GM23338 (cell line): ENCODE data around the gene LONRF2. TPM values are rescaled to one million over a fixed set of nuclear protein-coding genes. Genes with fewer than 3 reads are reported as not detected.

Experiments
- ATAC-seq: fragments of 200-7000 bp; cut with Tn5 transposase; 3 replicates; pipeline ENCODE4 v1.9.1; 2020
- DNase-seq: peaks from one replicate; pipeline ENCODE4 v3.0.0-alpha.2; 2015; ENCODE audit warnings: low spot score
- H2AFZ ChIP-seq: fragments of 200-600 bp; sonication (generic); 2 replicates; pipeline ENCODE4 v1.8.0; 2016; ENCODE audit warnings: antibody characterized with exemption, mild to moderate bottlenecking, moderate library complexity
- H3F3A ChIP-seq: fragments of 200-600 bp; sonication (generic); replicated peaks from 2 replicates; pipeline ENCODE4 v1.8.0; 2017; ENCODE audit warnings: antibody characterized with exemption, mixed run types, low read depth
- H3K27ac ChIP-seq: fragments of 200-600 bp; sonication (generic); 2 replicates; pipeline ENCODE4 v1.6.1; 2016; ENCODE audit warnings: low read depth
- H3K27me3 ChIP-seq: fragments of 200-600 bp; sonication (generic); 2 replicates; pipeline ENCODE4 v1.8.0; 2016; ENCODE audit warnings: mild to moderate bottlenecking, mixed run types, moderate library complexity; ENCODE audit not compliant: insufficient read depth
- H3K36me3 ChIP-seq: fragments of 200-600 bp; sonication (generic); 2 replicates; pipeline ENCODE4 v1.8.0; 2016; ENCODE audit warnings: mild to moderate bottlenecking; ENCODE audit not compliant: insufficient read depth
- H3K4me1 ChIP-seq: fragments of 200-600 bp; sonication (generic); 2 replicates; pipeline ENCODE4 v1.8.0; 2016; ENCODE audit warnings: mild to moderate bottlenecking, moderate library complexity; ENCODE audit not compliant: insufficient read depth
- H3K4me2 ChIP-seq: fragments of 200-600 bp; sonication (generic); 2 replicates; pipeline ENCODE4 v1.7.1; 2017; ENCODE audit warnings: mixed run types
- H3K4me3 ChIP-seq: fragments of 200-600 bp; sonication (generic); 2 replicates; pipeline ENCODE4 v1.6.1; 2016; ENCODE audit warnings: mixed run types
- H3K79me2 ChIP-seq: fragments of 200-600 bp; sonication (generic); replicated peaks from 2 replicates; pipeline ENCODE4 v1.8.0; 2017; ENCODE audit warnings: mild to moderate bottlenecking; ENCODE audit not compliant: insufficient read depth
- H3K9me2 ChIP-seq: fragments of 200-600 bp; sonication (generic); 2 replicates; pipeline ENCODE4 v1.8.0; 2017; ENCODE audit not compliant: insufficient read depth
- H4K20me1 ChIP-seq: fragments of 200-600 bp; sonication (generic); replicated peaks from 2 replicates; pipeline ENCODE4 v1.8.0; 2017; ENCODE audit warnings: mild to moderate bottlenecking; ENCODE audit not compliant: insufficient read depth
- H3K27ac Mint-ChIP-seq: 2 replicates; pipeline ENCODE4 v1.8.0; 2020; ENCODE audit warnings: inconsistent platforms, mild to moderate bottlenecking, moderate library complexity, mixed read lengths
- H3K27me3 Mint-ChIP-seq: 3 replicates; pipeline ENCODE4 v1.8.0; 2022; ENCODE audit warnings: low read depth, mild to moderate bottlenecking, moderate library complexity, mixed read lengths, inconsistent platforms; ENCODE audit not compliant: insufficient read depth, poor library complexity
- H3K36me3 Mint-ChIP-seq: 3 replicates; pipeline ENCODE4 v1.8.0; 2021; ENCODE audit warnings: low read depth, mild to moderate bottlenecking, inconsistent platforms, moderate library complexity, mixed read lengths
- H3K4me1 Mint-ChIP-seq: 3 replicates; pipeline ENCODE4 v1.8.0; 2020; ENCODE audit warnings: mild to moderate bottlenecking, inconsistent platforms, mixed read lengths
- H3K4me3 Mint-ChIP-seq: 3 replicates; pipeline ENCODE4 v1.8.0; 2021; ENCODE audit warnings: moderate library complexity, mild to moderate bottlenecking, inconsistent platforms, mixed read lengths
- H3K9me3 Mint-ChIP-seq: 3 replicates; pipeline ENCODE4 v1.8.0; 2020; ENCODE audit warnings: moderate library complexity, mild to moderate bottlenecking, inconsistent platforms, mixed read lengths
- CREB1 ChIP-seq: fragments of 250-450 bp; sonication (Bioruptor Pico); IDR thresholded peaks from 2 replicates; pipeline ENCODE4 v1.5.0; 2020; ENCODE audit warnings: low read depth, mild to moderate bottlenecking, moderate library complexity
- EZH2 ChIP-seq: fragments of 200-600 bp; sonication (generic); IDR thresholded peaks from one replicate; pipeline ENCODE4 v1.8.0; 2017; ENCODE audit warnings: antibody characterized with exemption, mild to moderate bottlenecking, low read depth; ENCODE audit not compliant: unreplicated experiment
- REST ChIP-seq: IDR thresholded peaks from one replicate; pipeline ENCODE4 v1.6.1; 2018; ENCODE audit warnings: antibody characterized with exemption; ENCODE audit not compliant: unreplicated experiment
- ZNF114 ChIP-seq: fragments of 250-450 bp; sonication (Bioruptor Pico); IDR thresholded peaks from 2 replicates; pipeline ENCODE4 v1.5.0; 2020; ENCODE audit warnings: mild to moderate bottlenecking, moderate library complexity
- ZNF331 ChIP-seq: fragments of 250-450 bp; sonication (Bioruptor Pico); IDR thresholded peaks from 2 replicates; pipeline ENCODE4 v1.5.0; 2020; ENCODE audit warnings: low read depth, mild to moderate bottlenecking, moderate library complexity
- polyA plus RNA-seq: library from polyadenylated mRNA; unstranded; fragments of >200 nt; fragmentation: Nextera tagmentation; extraction: Ambion mirVana; gene quantifications from 2 replicates; pipeline ENCODE4 v1.2.1, GENCODE V29; 2016
- total RNA-seq: library from RNA; depleted of rRNA; stranded (reverse); fragments of >200 nt; shearing (Covaris generic); gene quantifications from 2 replicates; pipeline ENCODE4 v1.2.3, GENCODE V29; 2014
- TF ChIP-seq, protein P1 (sequence below), 2 experiments: fragments of 200-600 bp in 1 of 2; sonication (generic) in 1 of 2; conservative IDR thresholded peaks; 2 replicates each; pipeline versions ENCODE4 v1.5.1 to v1.6.1; 2016 to 2017; ENCODE audit warnings: antibody characterized with exemption in 2 of 2, low read depth in 2 of 2, mild to moderate bottlenecking in 2 of 2, moderate library complexity in 1 of 2
- TF ChIP-seq, protein P2 (sequence below): fragments of 250-450 bp; sonication (Bioruptor Pico); IDR thresholded peaks from 2 replicates; pipeline ENCODE4 v1.5.0; 2020; ENCODE audit warnings: mild to moderate bottlenecking, moderate library complexity

The LONRF2 gene
- total and polyA plus RNA-seq, 2 experiments from 2014 or later = 0.05 to 0.24 TPM

GRCh38 chr2:100268986-100269385 lies 53.3 kb downstream of the LONRF2 start:
- H3K27me3 ChIP-seq = no peaks in the 10 kb centered on the region
- no peaks in the 10 kb centered on the region for H3K79me2 ChIP-seq
- no peaks in the 10 kb centered on the region; the same call in 1 of the 2 replicates for H3K9me2 ChIP-seq
- H3K4me3 ChIP-seq = no peak overlapping the region
- TF ChIP-seq, protein P1, sequence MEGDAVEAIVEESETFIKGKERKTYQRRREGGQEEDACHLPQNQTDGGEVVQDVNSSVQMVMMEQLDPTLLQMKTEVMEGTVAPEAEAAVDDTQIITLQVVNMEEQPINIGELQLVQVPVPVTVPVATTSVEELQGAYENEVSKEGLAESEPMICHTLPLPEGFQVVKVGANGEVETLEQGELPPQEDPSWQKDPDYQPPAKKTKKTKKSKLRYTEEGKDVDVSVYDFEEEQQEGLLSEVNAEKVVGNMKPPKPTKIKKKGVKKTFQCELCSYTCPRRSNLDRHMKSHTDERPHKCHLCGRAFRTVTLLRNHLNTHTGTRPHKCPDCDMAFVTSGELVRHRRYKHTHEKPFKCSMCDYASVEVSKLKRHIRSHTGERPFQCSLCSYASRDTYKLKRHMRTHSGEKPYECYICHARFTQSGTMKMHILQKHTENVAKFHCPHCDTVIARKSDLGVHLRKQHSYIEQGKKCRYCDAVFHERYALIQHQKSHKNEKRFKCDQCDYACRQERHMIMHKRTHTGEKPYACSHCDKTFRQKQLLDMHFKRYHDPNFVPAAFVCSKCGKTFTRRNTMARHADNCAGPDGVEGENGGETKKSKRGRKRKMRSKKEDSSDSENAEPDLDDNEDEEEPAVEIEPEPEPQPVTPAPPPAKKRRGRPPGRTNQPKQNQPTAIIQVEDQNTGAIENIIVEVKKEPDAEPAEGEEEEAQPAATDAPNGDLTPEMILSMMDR (conservative IDR thresholded peaks at IDR 0.05; ENCODE audit: low read depth in 2 of 2) = no peak
- no peak for TF ChIP-seq ZNF114
- Mint-ChIP-seq H3K4me1 (no peaks in the 10 kb centered on the region), H3K27ac (no peak overlapping the region), H3K27me3 (peaks cover 2% of the 10 kb centered on the region), H3K4me3 (no peak overlapping the region), H3K36me3 (no peaks in the 10 kb centered on the region), H3K9me3 (peaks cover 6% of the 10 kb centered on the region)
- no peak overlapping the region for H2AFZ ChIP-seq
- H3K4me2 ChIP-seq = no peak overlapping the region
- H3K27ac ChIP-seq = no peak overlapping the region
- no peaks in the 10 kb centered on the region for H3K36me3 ChIP-seq
- no peak for ATAC-seq
- H3K4me1 ChIP-seq = no peaks in the 10 kb centered on the region
- no peaks in the 10 kb centered on the region for H3F3A ChIP-seq
- DNase-seq = no peak
- no peaks in the 10 kb centered on the region for H4K20me1 ChIP-seq

- H3F3A ChIP-seq = no peaks in the 10 kb centered on the region
- H4K20me1 ChIP-seq = no peaks in the 10 kb centered on the region
- no peak for DNase-seq
- ATAC-seq = no peak
- H3K4me1 ChIP-seq = peaks cover 6% of the 10 kb centered on the region; the same call in 1 of the 2 replicates
- Mint-ChIP-seq H3K27me3 (peaks cover 2% of the 10 kb centered on the region), H3K27ac (no peak overlapping the region), H3K36me3 (no peaks in the 10 kb centered on the region), H3K4me3 (no peak overlapping the region), H3K4me1 (no peaks in the 10 kb centered on the region; the same call in 2 of the 3 replicates), H3K9me3 (peaks cover 7% of the 10 kb centered on the region)
- H3K36me3 ChIP-seq = no peaks in the 10 kb centered on the region
- H3K79me2 ChIP-seq = no peaks in the 10 kb centered on the region
- H3K27me3 ChIP-seq = no peaks in the 10 kb centered on the region
- no peak overlapping the region for H2AFZ ChIP-seq
- no peak overlapping the region for H3K4me3 ChIP-seq
- H3K27ac ChIP-seq = no peak overlapping the region
- H3K9me2 ChIP-seq = no peaks in the 10 kb centered on the region; the same call in 1 of the 2 replicates
- no peak overlapping the region for H3K4me2 ChIP-seq
- TF ChIP-seq, protein P1 (conservative IDR thresholded peaks at IDR 0.05; ENCODE audit: low read depth in 2 of 2) = no peak
- TF ChIP-seq ZNF331 (CRISPR knock-in tag) (no peak), REST (no peak), CREB1 (CRISPR knock-in tag) (no peak), EZH2 (no peak)
- TF ChIP-seq, protein P2, sequence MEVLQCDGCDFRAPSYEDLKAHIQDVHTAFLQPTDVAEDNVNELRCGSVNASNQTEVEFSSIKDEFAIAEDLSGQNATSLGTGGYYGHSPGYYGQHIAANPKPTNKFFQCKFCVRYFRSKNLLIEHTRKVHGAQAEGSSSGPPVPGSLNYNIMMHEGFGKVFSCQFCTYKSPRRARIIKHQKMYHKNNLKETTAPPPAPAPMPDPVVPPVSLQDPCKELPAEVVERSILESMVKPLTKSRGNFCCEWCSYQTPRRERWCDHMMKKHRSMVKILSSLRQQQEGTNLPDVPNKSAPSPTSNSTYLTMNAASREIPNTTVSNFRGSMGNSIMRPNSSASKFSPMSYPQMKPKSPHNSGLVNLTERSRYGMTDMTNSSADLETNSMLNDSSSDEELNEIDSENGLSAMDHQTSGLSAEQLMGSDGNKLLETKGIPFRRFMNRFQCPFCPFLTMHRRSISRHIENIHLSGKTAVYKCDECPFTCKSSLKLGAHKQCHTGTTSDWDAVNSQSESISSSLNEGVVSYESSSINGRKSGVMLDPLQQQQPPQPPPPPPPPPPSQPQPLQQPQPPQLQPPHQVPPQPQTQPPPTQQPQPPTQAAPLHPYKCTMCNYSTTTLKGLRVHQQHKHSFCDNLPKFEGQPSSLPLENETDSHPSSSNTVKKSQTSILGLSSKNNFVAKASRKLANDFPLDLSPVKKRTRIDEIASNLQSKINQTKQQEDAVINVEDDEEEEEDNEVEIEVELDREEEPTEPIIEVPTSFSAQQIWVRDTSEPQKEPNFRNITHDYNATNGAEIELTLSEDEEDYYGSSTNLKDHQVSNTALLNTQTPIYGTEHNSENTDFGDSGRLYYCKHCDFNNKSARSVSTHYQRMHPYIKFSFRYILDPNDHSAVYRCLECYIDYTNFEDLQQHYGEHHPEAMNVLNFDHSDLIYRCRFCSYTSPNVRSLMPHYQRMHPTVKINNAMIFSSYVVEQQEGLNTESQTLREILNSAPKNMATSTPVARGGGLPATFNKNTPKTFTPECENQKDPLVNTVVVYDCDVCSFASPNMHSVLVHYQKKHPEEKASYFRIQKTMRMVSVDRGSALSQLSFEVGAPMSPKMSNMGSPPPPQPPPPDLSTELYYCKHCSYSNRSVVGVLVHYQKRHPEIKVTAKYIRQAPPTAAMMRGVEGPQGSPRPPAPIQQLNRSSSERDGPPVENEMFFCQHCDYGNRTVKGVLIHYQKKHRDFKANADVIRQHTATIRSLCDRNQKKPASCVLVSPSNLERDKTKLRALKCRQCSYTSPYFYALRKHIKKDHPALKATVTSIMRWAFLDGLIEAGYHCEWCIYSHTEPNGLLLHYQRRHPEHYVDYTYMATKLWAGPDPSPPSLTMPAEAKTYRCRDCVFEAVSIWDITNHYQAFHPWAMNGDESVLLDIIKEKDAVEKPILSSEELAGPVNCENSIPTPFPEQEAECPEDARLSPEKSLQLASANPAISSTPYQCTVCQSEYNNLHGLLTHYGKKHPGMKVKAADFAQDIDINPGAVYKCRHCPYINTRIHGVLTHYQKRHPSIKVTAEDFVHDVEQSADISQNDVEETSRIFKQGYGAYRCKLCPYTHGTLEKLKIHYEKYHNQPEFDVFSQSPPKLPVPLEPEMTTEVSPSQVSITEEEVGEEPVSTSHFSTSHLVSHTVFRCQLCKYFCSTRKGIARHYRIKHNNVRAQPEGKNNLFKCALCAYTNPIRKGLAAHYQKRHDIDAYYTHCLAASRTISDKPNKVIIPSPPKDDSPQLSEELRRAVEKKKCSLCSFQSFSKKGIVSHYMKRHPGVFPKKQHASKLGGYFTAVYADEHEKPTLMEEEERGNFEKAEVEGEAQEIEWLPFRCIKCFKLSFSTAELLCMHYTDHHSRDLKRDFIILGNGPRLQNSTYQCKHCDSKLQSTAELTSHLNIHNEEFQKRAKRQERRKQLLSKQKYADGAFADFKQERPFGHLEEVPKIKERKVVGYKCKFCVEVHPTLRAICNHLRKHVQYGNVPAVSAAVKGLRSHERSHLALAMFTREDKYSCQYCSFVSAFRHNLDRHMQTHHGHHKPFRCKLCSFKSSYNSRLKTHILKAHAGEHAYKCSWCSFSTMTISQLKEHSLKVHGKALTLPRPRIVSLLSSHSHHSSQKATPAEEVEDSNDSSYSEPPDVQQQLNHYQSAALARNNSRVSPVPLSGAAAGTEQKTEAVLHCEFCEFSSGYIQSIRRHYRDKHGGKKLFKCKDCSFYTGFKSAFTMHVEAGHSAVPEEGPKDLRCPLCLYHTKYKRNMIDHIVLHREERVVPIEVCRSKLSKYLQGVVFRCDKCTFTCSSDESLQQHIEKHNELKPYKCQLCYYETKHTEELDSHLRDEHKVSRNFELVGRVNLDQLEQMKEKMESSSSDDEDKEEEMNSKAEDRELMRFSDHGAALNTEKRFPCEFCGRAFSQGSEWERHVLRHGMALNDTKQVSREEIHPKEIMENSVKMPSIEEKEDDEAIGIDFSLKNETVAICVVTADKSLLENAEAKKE = no peak
Observed at GRCh38 chr2:100267751-100268150, 54.5 kb downstream of the LONRF2 start.
